ENCODE measurements around the gene ENTPD7.

DNA sequence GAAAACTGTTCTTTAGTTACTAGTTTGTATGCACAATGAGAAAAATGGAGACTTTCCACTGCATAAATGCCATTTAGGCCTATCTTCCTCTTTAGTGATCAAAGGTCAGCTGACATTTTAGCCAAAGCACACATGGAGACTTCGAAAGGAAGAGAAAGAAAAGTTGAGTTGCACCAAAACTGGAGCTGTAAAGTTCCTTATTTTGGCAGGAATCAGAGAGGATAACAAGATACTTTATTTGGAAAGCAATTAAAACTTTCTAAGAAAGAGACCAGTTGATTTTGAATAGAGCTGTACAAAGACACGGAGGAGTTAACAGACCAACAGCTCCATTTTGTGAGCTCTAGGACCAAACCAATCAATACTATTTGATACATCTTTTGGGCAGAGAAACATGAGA is 14.2 kb downstream of the ENTPD7 start:
- TF ChIP-seq GATA3 (IDR thresholded peaks at IDR 0.05; ENCODE audit: low read depth, low read length), result no peak
- TF ChIP-seq GATA2 (IDR thresholded peaks at IDR 0.05; ENCODE audit: low read depth, low read length), result no peak
